SH-SY5Y (cell line): ENCODE measurements around the gene OR4F17.
"Not testable (repeated sequence)": the region's sequence is repeated elsewhere in the genome, so short reads cannot be mapped to it uniquely, and the experiment has no call there.

Experiments
- GATA2 ChIP-seq: IDR thresholded peaks from 2 replicates; pipeline ENCODE4 v1.6.1; 2011; ENCODE audit warnings: mild to moderate bottlenecking, low read depth, low read length
- GATA3 ChIP-seq: IDR thresholded peaks from 2 replicates; pipeline ENCODE4 v1.6.1; 2011; ENCODE audit warnings: low read depth, mild to moderate bottlenecking, low read length, moderate library complexity

DNA sequence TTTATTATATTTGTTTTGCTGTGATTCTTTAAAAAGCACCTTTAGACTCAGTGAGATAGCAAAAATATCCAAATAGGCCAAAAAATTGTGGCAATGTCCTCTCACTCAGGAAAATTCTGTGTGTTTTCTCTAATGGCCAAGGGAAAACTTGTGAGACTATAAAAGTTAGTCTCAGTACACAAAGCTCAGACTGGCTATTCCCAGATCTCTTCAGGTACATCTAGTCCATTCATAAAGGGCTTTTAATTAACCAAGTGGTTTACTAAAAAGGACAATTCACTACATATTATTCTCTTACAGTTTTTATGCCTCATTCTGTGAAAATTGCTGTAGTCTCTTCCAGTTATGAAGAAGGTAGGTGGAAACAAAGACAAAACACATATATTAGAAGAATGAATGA, at the start of gene OR4F17:
- not testable (repeated sequence) for TF ChIP-seq GATA2, GATA3
